Activated CD8-positive, alpha-beta memory T cell treated with anti-CD3 and anti-CD28 coated beads for 24 hours (primary cell): Measurements from ENCODE around the gene COX18.

ENCODE experiments used
- DNase-seq: peaks from one replicate; pipeline ENCODE4 v3.0.0-alpha.2; 2020

Gene COX18, protein sequence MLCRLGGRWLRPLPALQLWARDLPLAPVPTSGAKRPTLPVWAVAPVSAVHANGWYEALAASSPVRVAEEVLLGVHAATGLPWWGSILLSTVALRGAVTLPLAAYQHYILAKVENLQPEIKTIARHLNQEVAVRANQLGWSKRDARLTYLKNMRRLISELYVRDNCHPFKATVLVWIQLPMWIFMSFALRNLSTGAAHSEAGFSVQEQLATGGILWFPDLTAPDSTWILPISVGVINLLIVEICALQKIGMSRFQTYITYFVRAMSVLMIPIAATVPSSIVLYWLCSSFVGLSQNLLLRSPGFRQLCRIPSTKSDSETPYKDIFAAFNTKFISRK

DNA sequence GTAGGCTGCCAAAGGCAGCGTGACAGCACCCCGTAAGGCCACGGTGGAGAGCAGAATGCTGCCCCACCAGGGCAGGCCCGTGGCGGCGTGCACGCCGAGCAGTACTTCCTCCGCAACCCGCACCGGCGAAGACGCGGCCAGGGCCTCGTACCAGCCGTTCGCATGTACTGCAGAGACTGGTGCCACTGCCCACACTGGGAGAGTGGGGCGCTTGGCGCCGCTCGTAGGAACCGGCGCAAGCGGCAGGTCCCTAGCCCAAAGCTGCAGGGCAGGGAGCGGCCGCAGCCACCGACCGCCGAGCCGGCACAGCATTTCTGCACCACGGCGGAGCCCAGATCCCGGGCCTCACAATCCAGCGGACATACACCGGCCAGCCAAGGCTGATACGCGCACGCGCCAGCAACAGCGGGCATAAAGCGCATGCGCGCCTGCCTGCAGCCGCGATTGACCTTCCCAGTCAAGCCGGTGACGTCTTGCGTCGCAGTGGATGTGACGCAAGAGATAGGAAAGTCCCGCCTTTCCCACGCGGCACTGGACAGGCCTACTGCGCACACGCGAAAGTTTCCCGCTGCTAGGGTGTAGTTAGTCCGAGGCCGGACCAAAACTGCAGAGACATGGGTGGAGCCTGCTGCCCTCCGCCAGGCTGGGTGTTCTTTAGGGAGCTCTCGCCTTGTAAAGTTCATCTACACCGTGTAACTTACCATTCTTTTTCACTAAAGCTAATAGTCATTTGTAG, at the start of gene COX18:
TSS of gene COX18 (minus strand) at position 379 of the 736 bp plus-strand sequence. CDS start at position 312, 67 bp downstream.
- DNase-seq = peak; percentile 98

DNA sequence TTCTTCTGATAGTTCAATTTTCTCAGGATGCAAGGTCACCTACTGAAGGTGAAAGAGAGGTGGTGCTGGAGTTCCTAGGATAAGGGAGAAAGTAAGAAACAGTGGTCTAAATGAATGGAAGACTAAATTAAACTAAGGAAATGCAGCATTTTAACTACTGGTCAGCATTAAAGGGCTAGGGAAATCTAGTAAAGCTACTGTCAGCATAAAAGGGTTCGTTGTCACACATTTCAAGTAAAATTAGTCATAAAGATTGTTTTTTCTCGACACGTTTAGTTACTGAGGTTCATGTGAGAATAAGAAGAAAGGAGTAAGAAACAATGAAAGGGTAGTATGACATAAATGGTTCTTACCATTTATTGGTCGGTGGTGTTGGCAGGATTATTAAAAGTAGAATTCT, 40.0 kb upstream of the COX18 start:
- DNase-seq = no peak

DNA sequence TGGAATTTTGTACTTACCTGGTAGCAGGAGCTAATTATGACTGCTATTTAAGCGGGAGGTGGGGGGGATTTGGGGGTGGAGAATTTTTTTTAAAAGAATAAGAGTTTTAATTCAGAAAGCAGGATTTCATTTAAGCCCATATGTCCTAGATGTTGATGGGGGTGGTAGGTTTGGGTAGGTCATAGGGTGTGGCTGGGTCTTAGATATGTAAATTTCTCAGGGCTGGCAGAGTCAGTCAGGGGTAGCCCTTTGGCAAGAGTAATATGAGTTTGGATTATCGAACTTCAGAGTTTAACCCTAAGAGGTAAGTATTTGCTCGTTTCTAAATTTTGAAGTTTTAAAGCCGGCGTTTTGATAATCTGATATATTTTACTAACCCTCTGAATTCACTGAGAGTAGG, 35.2 kb upstream of the COX18 start:
- no peak for DNase-seq

DNA sequence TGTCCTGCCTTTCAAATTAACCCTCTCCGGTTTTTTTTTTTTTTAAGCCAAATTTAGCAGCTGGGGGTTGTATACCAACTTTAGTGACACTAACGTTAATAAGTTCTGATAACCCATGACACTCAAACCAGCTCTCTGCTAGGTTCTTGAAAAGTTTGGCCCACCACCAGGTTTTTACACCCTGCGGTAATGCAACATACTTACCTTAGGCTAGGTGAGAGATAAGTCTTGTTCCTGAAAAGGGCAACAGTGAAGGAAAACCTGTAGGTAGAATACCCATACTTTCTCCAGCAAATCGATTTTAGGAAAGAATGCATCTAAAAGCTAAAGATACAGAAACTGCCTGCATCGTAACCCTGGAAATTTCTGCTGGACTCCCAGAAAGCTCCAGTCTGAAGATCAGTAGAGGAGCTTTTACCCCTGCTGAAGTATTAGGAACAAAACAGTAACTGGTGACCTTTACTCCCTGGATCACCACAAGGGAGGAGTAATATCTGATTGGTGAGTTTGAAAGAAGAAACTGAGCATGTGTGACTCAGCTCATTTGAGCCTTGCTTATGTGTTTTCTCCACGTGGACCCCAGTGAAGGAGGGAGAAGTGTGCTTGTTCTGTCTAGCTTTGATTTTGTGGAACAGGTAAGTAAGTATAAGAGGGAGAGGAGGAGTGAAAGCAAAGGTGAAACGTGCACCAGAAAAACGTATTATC, 34.4 kb upstream of the COX18 start:
- DNase-seq = no peak

DNA sequence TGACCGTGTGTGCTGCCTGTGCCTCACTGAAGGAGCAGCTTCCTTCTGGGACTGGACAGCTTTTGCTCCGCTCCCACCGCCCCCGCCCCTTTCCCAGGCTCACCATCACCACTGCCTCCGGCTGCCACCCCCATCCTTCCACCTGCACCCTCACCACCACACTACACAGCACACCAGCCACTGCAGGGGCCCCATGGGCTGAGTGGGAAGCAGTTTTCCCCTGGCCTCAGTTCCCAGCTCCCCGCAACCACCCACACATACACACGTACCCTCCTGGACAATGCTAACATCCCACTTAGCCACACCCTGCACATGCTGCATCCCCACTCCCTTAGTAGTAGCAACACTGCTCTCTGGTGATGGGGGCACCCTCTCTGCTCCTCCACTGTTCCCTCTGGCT, 29.6 kb upstream of the COX18 start:
- no peak for DNase-seq

DNA sequence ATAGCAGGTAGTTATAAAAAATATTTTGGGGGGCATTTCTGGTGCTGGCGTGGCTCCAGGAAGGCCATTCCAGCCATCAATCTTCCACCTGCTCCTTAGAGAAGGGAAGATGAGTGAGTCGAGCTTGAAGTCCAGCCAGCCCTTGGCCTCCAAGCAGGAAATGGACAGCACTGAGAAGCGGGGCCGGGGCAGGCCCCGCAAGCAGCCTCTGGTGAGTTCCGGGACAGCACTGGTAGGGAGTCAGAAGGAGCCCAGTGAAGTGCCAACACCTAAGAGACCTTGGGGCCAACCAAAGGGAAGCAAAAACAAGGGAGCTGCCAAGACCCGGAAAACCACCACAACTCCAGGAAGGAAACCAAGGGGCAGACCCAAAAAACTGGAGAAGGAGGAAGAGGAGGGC, 29.2 kb upstream of the COX18 start:
- DNase-seq = no peak

DNA sequence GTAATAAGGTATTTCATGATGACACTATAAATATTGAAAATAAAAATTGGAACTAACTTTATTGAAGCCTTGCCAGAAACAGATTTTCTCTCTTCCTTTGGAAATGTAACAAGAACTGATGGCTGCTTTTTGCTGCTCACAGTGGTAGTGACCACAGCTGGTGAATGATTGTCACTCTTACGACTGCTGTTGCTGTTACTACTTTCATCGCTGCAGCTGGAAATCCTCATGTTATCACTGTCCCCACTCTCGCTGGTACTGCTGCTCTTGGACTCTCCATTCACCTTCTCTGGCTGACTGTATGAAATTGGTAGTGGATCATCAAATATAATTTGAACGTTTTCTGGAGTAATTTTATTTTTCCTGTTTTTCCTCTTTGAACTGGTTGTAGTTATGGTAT, 28.5 kb upstream of the COX18 start:
- no peak for DNase-seq

DNA sequence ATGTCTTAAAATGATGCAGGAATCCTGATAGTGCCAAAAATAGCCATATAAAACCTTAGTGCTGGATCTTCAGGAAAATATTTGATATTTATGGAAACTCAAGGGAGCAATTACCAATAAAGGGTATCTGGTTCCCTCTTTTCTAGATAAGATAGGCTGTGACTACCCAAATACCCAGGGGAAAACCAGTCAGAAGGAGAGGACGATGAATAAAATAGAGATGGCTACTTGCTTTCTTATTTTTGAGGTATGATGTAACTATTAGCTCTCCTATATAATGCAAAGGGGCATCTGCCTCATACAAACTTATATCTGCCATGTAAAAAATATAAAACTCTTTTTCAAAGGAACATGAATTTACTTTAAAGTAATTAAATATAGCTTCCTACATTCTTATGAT, 23.4 kb upstream of the COX18 start:
- DNase-seq = no peak

DNA sequence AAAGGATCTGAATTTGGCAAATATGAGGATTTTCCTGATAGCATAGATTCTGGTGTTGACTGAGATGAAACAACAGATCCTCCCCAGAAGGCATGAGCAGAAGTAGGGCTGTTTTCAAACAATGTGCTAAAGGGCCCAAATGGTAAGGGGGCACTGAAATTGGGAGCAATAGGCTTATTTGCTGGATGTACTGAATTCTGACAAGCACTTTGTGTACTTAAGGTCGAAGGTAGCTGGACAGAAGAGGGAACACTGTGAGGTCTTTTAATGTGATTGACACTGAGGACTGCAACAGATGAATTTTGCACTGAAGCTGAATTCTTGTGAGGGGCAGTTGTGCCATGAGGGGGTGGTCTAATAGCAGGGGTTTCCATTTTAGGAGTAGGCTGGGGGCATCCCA, 21.2 kb upstream of the COX18 start:
- no peak for DNase-seq

DNA sequence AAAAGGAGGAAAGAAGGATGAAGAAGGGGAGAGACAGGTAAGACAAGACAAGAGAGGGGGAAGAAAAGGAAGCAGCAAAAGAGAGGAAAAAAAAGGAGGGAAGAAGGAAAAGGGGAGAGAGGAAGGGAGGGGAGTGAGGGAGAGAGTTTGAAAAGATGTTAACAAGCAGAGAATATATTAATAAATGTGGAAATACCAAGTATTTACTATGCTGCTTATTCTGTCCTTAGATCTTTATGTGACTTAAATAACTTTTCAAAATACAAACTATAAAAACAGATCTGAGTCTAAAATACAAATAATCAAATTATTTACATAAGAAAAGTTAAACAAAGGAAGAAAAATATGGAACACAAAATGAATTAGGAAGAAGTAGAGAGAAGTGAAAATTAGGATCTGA, 18.4 kb upstream of the COX18 start:
- no peak for DNase-seq

DNA sequence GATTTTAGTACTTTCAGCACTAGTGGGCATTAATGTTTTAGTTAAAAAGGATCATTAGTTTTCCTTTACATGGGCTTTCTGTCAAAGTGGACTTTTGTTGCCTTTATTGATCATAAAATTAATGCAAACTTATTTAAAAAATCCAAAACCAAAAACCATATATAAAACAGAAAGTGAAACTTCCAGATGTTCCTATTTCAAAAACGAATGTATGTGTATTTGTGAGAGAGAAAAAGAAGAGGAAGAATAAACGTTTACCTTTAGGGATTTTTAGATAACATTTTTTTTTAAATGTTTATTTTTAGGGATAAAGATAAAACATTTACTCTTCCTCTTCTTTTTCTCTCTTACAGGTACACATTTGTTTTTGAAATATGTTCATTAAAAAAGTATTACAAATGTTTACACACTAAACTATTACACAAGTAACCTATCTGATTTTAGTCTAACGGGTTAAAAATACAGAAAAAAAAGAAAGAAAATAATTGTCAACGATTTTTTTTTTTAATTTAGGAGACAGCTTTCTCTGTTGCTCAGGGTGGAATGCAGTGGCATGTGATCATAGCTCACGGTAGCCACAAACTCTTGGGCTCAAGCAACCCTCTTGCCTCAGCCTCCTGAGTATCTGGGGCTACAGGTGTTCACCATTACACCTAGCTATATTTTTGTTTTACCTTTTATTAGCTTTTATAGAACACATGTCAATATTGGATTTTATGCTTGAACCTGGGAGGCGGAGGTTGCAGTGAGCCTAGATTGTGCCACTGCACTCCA, 16.8 kb upstream of the COX18 start:
- no peak for DNase-seq

DNA sequence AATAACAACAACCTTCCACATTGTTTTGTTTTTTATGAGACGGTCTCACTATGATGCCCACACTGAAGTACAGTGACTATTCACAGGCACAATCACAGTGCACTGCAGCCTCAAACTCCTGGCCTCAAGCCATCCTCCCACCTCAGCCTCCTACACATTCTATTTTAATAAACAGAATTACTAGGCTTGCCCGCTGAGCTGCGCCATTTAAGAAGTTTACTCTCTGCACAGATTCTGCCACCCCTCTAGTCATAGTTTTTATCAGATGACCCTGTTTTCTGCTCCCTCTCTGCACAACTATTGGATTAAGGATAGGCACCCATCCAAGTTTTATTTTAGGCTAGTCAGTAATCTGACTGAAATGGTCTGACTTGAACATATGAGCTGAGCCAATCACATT, 11.3 kb upstream of the COX18 start:
- no peak for DNase-seq

DNA sequence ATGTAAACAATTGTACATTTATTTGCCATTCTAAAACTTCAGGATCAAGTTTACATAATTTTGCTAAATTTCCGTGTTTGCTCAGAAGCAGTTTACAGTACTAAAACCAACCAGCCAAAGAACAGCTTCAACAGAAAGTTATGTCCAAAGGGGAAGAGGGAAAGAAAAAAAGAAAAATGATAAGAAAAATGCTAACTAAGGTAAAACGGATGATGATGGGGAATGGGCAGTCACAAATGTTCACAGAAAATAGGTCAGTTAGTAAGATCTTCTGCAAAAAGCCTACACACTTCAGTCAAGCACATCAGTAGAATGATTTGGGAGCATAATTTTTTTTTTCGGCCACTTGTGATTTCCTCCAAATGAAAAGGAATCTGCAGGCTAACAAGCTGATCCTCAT, 6.3 kb upstream of the COX18 start:
- no peak for DNase-seq

DNA sequence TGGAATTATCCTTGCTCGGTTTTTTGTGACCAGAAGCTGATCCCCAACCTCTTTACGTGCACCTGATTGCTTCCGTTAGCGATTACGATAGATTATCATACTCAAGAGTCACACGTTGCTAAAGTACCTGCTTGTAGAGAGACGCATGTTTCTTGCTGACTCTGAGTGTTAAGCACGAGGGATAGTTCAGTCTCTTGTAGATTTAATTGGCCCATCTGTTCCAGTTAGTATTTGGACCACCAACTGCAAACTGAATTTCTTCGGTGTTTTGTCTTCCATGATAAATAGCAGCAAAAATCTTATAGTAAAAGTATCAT, 516 bp upstream of the COX18 start:
- DNase-seq = no peak

DNA sequence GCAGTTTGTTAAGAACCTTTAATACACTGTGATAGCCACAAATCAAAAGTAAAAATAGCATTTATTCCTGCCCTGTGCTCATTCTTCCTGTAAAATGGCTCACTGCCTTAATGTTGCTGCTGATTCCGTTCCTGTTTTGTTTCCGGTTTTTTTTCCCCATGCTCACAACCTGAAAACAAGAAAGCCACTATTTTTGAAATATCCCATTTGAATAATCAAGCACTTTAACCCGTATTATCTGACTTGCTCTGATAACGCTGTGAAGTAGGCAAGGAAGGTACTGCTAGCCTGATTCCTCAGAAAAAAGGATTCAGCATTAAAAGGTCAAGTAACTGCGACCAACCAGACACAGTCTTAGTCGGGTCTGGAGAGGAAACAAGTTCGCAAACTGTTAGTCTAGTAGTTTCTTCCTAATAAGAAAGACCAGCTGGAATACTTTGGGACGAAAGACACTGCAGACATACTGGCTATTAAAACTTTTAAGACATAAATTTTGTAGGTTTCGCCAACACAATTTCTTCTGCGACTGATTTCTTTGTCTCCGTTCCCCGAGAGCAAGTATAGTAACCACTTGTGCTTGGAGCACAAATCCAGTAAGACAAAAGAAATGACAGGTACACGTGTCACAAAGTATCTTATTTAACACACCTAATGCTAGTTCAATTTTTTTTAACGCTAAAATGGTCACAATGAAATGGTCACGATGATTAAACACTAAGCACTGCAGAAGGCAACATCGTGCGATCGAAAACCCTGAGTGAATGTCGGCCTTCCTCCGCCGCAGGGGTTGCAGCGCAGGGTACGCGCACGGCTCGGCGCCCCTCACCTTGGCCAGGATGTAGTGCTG, 802 bp downstream of the COX18 start:
- no peak for DNase-seq

DNA sequence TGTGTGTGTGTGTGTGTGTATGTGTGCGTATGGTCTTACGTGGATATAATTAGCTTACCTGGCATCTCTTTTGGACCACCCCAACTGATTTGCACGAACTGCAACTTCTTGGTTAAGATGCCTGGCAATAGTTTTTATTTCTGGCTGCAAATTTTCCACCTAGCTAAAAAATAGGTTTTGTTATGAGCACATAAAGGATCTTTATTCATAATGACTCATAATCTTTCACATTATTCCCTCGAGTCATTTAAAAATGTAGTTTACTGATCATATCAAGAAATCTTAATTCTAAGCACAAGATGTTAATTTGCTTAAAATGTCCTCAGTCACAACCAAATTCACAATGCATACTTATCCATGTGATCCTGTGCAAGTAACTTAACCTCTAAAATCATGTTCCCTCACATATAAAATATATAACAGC, 1.5 kb downstream of the COX18 start:
- no peak for DNase-seq

DNA sequence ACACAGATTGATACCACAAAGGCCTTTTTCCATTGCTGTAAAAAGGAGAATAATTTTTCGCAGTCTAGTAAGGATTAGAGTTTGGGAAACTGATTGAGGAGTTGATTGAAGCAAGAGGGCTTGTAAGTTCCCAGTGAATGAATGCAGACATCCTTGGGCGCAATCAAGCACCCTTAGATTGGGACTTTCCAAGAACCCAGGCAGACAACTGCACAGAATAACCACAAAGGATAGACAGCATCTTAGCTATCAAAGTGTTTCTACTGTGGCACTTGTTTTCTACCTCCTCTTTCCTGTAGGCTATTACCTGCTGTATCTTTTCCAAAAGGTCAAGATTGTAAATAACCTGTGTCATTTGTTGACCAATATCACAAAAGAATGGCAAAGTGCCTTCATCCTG, 2.6 kb downstream of the COX18 start:
- DNase-seq = no peak

DNA sequence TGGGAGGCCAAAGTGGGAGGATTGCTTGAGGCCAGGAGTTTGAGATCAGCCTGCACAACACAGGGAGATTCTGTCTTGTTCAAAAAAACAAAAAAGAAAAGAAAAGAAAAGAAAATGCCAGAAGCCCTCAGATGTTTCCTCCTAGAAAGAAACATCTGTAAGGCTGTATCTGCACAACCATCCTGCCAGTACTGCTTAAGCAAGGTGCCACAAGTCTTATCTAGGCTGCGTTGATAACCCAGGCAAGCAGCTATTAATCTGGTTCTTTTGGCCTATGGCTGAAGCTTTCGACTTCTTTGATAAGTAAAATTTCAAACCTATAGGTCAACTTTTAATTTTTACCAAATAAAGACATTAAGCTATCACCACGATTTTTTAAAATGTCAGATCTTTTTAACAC, 3.1 kb downstream of the COX18 start:
- DNase-seq = no peak

DNA sequence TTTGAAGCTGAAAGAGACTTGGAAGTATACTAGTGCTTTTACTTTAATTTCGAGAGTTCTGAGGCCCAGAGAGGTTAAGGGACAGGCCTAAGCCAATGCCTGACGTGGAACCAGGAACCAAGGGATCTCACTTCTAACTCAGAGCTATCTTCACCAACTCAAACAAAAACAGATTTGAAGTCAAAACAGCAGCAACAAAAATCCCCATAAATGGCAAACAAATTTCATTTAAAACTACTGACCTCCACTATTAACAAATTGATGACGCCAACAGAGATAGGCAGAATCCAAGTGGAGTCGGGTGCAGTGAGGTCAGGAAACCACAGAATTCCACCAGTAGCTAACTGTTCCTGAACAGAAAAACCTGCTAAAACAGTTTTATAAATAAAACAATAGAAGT, 5.0 kb downstream of the COX18 start:
- DNase-seq = no peak

DNA sequence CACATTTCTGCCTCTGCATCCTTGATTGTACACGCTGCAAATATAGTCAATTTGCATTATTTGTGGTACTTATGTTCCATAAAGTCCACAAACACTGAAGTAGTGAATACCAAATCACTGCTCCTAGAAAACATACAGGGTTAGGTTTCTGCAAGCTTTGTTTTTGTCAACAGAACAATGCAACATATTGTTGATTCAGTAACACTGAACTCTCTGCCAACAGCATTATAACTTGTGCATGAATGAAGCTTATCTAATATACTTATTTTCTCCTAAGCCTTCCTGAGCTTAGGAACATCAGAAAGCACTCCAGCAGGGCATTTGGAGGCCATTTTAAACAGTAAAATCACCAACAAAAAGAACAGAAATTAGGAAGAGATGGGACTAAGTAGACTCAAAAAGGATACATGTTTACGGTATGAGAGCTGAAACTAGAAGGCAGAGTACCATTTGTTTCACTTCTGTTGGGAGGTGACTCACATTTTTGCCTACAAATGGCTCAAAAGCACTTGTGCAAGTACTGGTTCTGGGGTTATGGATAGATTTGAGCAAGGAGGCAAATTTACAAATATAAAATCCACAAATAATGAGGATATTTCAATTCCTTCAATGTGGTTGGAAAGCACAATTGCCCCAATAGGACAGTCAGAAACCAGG, 14.1 kb downstream of the COX18 start:
- no peak for DNase-seq

DNA sequence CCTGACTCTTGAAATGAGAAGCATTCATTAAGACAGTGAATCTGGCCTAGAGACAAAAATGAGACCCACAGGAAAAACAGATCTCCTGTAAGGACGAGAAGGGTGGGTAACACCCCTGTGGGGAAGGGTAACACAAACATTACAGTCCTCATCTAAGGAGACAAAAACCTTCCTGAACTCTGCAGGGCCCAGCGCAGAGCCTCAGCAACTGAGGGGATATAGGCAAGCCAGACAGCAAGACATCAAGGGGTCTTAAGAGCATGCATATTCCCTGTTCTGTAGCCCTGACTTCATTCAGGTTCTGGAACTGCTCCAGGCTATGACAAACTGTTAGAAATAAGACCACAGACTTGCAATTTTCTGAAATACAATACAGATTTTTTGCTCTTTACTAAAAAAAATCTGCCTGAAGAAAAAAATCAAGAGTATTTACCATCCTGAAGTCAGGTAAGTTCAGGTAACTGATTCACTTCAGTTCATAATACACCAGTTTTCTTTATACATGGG, 15.5 kb downstream of the COX18 start:
- DNase-seq = no peak

DNA sequence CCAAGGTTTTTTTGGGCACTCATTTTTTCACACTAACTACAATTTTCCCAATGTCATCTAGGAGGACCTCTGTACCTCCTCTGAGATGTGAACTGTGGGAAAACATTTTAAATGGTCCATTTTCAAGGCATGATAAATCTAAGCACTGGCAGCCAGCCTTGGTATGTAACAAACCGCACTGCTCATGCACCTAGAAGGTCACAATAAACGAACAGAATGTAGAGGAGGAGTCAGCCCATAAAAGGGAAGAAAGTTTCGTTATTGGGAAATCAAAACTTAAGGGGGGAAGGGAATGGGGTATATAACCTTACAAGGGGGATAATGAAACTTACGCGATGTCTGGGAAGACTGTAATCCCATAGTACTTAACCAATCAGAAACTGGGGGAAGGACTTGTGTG, 16.4 kb downstream of the COX18 start:
- DNase-seq = no peak
